GM19328 (cell line): ENCODE results near the gene MACF1.
"Not testable (repeated sequence)": the region's sequence is repeated elsewhere in the genome, so short reads cannot be mapped to it uniquely, and the experiment has no call there.

Source experiments
- ATAC-seq: cut with Tn5 transposase; IDR thresholded peaks from one replicate; pipeline ENCODE4 v1.9.1; 2021; ENCODE audit warnings: mild to moderate bottlenecking, moderate library complexity; ENCODE audit not compliant: unreplicated experiment

Gene MACF1

DNA sequence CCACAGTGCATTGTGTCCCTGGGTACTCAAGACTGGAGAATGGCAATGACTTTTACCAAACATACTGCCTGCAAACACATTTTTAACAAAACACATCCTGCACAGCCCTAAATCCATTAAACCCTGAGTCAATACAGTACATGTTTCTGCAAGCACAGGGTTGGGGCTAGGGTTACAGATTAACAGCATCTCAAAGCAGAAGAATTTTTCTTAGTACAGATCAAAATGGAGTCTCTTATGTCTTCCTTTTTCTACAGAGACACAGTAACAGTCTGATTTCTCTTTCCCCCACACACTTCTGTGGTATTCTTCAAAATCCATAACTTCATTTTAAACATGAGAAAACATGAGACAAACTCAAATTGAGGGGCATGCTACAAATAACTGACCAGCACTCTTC lies 300.8 kb downstream of the MACF1 start:
- no peak for ATAC-seq

DNA sequence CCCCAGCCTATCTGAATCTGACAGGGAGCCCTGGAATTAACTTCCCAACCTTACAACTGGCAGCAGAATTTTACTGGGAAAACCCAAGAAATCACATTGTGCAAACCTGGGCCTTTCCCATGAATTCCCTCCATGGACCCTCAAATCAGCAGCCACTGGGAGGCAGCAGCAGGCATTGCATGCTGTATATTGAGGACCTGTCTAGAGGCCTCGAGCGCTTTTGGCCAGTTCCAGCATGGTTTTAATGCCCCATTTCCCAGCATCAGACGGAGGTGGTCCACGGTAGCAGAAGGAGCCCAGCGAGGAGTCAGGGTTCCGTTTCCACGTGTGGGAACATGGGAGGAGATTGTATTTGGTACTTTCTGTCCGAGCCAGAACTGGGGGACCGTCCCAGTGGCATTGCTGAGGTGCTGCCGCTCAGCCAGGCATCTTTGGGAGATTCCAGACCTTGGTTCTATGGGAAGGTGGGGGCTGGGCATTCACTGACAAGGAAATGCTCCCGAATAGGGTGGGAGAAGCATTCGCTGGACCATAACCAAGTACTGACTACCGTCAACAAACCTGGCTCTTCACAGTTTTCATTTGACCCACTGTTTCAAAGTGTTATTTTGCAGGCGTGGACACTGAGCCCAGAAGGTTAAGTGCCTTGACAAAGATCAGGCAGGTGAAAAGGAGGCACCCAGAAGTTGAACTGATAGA lies 302.9 kb downstream of the MACF1 start:
- no peak for ATAC-seq

DNA sequence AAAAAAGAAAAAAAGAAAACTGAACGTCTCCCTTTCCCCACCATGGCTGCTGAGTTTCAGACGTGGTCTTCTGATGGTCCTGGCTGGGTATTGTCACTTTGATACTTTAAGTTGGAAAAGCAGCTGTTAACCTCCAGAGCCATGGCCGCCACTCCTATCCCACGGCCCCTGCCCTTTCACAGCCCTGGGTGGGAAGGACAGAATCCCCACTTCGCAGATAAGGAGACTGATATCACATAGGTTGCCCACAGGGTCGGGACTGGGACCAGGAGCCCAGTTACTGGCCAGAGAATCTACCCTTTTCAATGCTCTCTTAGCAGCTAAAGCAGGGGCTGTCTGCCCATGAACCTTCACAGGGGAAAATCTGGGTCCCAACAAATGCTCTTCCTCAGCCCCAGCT lies 303.8 kb downstream of the MACF1 start:
- no peak for ATAC-seq

DNA sequence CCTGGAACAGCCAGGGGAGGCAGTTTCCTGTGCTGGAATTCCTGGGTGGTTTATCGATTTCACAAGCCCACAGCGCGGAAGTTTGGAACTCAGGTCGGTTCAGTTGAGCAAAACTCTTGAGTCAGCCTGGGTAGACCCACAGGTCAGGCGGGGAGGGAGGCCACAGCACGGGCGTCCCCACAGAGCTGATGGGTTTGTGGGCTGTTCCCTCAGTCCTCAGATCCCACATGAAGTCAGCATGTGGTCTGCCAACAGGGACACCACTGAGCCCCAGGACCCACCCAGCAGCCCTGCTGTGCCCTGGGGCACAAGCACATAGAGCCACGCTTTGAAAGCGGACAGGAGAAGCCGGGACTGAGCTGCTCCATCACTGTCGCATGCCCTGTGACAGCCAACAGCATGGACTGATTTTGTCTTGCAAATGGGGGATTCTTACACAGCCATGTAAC lies 304.4 kb downstream of the MACF1 start:
- no peak for ATAC-seq

DNA sequence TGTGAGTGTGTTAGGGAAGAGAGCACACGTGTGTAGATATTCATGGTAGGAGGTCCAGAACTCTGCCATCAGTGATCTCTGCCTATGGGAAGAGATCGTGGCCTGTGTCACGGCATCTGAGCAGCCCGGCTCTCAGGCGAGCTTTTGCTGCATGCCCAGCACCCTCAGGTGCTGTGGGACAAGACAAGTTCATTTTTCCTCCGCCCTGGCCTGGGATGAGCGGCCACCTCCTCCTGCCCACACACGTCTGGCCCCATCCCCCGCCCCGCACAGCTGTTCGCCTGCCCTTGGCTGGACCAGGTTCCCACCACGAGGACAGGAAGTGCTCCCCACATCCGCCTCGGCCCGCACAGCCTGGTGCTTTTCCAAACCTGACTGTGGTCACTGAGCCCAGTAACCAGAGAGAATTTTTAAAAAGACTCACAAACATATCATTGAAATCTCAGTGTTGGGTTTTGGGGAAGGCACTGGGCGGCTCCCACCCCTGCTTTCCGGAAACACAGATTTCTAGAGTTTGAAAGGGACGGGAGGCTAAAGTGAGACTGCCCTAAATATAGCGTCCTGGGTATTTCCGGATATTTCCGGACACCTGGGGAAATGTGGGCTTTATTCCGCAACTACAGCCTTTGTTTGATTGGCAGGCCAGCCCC lies 305.0 kb downstream of the MACF1 start:
- no peak for ATAC-seq

DNA sequence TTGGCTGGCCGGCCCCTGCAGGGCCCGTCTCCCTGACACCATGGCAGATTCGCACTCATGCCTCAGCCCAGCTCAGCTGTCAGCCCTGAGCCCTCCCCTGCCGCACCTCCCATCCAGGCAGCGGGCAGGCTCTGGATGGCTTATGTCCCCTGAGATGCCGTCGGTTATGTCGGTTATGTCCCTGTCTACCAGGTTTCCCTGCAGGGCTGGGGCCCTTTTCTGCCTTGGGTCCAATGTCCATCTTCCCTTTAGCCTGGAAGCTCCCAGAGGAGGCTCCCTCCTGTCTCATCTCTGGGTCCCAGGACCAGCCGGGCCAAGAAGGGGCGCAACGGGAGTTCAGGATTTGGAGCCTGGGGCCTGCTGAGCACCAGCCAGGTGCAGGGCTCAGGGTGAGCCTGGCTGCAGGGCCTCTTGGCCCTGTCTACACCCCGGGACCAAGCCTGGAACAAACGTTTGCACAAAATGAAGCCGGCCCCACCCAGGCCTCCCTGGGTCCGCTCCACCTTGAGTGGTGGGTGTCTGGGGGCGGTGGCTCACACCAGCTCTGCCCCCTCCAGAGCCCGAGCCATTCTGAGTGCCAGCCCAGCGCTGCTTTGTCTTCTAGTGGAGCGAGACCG lies 306.2 kb downstream of the MACF1 start:
- ATAC-seq = not testable (repeated sequence)

DNA sequence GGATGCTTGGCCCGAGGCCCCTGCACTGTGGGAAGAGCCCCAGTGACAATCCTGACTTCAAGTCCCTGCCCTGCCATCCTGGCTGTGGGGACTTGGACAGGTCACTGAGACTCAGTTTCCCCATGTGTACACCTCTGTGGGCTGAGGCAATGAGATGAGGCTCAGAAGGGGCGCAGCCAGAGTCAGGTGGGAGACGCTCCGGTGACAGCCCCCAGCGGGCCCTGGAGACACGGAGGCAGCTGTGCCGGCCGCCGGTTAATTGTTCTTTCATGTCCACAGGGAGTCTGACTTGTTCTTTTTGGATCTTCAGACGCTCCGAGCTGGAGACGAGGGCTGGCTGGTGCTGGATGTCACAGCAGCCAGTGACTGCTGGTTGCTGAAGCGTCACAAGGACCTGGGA lies 307.0 kb downstream of the MACF1 start:
- ATAC-seq = not testable (repeated sequence)

DNA sequence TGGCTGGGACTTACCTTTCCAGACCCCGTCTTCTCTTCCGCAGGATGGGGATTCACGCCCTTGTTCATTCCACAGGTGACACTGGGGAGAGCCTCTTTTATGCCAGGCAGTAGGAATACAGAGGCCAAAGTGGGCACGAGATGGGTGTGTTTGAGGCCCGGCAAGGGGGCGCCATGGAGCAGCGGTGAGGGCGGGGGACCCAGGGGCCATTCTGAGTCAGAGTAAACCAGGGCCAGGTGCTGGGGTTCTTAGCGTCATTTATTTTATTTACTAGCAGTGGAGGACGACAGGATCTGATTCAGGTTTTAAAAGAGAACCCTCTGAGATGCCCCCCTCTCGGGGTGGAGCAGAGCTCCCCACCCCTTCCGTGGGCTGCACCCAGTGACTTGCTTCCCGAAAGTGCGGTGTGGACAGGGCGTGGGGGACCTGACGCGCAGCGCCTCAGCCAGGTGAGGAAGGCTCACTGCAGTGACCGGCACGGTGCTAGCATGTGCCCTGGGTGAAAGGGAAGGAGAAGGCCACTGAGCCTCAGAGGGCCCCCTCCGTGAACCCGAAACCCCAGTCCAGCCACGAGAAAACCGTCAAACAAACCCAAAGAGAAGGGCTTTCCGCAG lies 307.8 kb downstream of the MACF1 start:
- ATAC-seq = not testable (repeated sequence)

DNA sequence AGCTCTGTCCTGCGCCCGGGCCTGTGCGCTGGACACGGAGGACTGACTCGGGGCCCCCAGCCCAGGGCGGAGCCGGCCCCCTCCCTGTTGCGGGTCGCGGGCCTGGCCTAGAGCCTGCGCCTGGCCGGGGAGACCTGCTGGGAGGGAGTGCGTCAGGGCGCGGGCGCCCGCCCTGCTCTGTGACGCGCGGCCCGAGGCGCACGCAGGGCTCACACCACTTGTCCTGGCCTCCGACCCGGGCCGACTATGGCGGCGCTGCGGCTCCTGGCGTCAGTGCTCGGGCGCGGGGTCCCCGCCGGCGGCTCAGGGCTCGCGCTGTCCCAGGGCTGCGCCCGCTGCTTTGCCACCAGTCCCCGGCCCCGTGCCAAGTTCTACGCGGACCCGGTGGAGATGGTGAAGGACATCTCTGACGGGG lies 310.2 kb downstream of the MACF1 start:
- ATAC-seq = not testable (repeated sequence)

DNA sequence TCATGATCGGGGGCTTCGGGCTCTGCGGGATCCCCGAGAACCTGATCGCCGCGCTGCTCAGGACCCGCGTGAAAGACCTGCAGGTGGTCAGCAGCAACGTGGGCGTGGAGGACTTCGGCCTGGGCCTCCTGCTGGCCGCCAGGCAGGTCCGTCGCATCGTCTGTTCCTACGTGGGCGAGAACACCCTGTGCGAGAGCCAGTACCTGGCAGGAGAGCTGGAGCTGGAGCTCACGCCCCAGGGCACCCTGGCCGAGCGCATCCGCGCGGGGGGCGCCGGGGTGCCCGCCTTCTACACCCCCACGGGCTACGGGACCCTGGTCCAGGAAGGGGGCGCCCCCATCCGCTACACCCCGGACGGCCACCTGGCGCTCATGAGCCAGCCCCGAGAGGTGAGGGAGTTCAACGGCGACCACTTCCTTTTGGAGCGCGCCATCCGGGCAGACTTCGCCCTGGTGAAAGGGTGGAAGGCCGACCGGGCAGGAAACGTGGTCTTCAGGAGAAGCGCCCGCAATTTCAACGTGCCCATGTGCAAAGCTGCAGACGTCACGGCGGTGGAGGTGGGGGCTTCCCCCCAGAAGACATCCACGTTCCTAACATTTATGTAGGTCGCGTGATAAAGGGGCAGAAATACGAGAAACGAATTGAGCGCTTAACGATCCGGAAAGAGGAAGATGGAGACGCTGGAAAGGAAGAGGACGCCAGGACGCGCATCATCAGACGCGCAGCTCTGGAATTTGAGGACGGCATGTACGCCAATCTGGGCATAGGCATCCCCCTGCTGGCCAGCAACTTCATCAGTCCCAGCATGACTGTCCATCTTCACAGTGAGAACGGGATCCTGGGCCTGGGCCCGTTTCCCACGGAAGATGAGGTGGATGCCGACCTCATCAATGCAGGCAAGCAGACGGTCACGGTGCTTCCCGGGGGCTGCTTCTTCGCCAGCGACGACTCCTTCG lies 310.9 kb downstream of the MACF1 start:
- not testable (repeated sequence) for ATAC-seq

DNA sequence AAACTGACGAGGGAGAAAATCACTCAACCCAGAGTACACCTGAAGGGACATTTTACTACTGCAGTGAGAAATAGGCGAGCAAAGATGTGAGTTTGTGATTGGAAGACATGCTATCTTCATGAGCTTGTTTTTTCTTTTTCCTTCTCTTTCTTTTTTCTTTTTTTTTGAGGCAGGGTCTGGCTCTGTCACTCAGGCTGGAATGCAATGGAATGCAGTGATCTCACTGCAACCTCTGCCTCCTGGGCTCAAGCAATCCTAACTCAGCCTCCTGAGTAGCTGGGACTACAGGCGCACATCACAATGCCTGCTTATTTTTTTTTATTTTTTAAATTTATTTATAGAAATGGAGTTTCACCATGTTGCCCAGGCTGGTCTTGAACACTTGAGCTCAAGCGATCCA lies 312.3 kb downstream of the MACF1 start:
- not testable (repeated sequence) for ATAC-seq

DNA sequence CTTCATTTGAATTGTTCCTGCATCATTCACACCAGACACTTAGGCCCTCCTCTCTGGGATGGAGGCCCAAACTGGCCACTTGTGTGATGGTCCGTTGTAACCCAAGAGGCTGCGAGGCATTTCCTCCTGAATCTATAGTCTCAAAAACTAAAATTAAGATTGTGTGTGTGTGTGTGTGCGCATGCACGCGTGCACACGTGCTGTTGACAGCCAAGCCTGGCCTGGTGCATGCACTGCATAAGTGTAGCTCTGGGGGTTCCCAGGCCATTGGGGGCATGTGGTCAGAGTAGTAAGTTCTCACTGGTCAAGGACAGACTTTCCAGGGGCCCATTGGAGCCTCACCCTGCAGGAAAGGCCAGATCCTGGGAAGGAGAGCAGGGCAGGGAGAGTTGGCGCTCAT lies 313.4 kb downstream of the MACF1 start:
- ATAC-seq = not testable (repeated sequence)

DNA sequence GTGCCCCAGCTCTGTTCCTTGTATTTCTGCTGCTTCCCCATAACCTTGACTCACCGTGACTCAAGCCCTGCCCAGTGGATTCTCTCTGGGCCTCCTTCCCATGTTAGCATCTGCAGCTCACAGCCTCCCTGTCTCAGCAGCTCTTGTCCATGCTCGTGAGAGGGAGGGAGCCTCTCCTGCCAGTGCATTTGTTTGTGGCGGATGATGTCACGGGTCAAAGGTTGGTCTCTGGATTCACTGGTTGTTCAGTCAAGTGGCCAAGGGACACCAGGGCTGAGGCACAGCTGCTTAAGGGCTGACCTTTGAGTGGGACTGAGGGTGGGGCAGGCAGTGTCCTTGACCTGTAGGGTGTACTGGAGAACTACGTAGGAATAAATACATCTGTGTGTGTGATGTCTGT lies 314.9 kb downstream of the MACF1 start:
- ATAC-seq = not testable (repeated sequence)

DNA sequence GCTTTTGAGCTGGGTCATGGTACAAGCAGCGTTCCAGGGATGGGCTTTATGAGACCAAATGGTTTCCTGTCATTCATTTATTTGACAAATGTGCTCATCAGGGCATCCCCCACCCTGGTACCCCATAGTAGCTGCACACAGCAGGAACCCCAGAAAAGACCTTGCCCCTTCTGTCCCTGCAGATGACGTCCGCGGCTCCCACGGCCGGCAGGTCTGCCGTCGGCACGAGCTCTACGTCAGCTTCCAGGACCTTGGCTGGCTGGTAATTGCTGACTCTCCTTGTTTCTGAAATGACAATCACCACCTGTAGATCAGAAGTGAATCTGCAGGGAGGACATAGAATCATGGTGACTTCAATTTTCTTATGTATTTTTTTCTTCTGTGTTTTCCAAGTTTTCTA lies 317.7 kb downstream of the MACF1 start:
- not testable (repeated sequence) for ATAC-seq

DNA sequence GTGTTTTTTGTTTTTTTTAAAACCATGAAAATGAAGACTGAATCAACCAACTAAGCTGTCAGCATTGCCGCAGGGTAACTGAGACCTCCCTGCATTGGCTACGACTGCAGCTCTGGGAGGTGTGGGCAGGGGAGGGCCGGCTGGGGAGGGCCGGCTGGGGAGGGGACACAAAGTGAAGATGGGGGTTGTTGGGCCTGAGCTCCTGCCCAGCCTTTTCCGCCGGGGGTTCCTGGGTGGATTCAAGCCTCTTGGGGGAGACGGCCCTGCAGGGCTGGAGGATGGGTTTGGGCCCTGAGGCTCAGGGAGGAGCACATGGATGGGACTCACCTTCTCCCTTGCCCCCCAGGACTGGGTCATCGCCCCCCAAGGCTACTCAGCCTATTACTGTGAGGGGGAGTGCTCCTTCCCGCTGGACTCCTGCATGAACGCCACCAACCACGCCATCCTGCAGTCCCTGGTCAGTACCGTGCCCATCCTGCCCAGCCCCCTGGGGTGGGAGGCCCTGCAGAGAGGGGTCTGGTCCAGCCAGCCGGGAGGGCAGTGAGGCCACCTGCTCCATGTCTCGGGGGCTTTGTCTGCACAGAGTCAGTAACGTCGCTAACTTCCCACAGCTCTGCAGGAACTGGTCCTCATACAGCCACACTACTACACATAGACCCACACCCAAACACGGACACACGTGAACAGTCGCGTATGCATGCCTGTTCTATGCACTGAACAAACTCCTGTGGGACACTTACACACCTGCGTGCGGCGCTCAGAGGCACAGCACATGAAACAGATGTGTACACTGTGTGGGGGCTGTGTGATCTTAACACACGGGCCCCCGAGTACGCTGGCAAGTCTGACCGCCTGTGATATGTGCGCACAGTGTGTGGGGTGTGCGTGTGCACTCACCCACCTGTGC lies 318.4 kb downstream of the MACF1 start:
- ATAC-seq = no peak

DNA sequence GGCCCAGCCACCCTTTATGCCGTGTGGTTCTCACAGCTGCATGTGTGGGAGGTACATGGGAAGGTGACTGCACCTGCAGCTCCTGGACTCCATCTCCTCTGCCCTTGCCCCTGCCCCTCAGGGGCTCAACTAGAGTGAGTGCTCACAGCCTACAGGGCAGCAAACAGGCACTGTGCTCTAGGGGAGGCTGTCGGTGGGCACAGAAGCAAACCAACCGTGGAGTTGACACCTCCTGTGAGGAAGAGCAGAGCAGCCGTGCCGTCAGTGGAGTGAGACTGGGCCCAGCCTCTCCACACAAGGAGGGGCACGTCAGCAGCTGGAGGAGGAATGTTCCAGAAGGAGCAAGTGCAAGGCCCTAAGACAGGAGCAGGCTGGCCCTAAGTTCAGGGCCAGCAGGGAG lies 319.7 kb downstream of the MACF1 start:
- ATAC-seq = no peak

DNA sequence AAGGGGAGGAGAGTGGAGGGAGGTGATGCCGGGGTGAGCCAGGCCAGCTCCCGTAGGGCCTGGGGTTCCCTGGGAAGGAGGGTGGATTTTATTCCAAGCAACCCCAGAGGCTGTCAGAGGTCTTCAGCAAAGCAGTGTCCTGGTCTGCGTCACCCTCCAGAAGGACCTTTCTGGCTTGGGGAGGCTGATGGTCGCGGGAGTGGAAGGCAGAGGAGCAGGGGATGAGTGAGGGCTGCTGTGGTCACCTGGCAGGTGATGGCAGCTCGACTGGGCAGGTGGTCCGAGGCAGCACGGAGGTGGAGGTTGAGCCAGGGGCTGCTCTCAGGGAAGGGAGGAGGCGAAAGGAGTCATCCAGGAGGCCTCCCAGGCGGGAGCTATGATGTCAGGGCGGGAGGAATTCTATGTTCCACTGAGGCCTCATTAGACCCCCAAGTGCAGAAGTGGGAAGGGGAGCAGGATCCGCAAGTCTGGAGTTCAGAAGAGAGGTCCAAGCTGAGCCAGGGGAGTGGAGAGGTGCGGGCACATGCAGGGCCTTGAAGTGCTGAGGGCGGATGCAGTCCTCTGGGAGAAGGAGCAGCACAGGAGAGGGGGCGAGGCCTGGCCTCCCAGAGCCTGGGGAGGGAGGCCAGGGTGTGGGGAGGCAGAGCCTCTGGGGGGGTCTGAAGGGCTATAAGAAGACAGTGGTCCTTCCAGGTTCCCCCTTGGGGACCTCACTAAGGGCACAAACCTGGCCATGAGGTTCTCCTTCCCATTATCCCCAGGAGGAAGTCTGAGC lies 320.3 kb downstream of the MACF1 start:
- no peak for ATAC-seq

DNA sequence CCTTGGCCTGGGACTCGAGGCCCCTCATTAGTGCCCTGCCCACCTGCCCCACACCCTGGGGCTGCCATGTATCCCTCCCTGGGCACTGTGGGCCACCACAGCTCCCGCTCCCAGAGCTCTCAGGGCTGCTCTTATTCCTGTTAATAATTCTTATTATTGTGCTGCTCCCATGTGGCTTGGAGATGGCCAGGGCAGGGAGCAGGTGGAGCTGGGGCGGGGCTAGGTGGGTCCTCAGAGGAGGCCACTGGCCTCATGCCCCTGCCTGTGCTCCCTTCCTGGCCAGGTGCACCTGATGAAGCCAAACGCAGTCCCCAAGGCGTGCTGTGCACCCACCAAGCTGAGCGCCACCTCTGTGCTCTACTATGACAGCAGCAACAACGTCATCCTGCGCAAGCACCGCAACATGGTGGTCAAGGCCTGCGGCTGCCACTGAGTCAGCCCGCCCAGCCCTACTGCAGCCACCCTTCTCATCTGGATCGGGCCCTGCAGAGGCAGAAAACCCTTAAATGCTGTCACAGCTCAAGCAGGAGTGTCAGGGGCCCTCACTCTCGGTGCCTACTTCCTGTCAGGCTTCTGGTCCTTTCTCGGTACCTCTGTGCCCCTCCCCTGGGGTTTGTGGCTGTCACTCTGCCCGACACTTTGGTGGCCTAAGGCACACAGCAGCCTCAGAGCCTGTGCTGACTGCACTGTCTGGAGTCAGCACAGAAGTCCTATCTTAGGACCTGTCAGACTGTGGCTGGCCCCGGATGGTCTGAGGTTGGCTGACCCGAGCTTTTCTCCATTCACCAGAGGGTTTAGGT lies 321.1 kb downstream of the MACF1 start:
- ATAC-seq = peak; percentile 87
